ENCODE measurements around the gene DBR1.
"Not testable (repeated sequence)": the region's sequence is repeated elsewhere in the genome, so short reads cannot be mapped to it uniquely, and the experiment has no call there.

Gene DBR1

GRCh38 chr3:138186803-138187295 is 12.1 kb upstream of the DBR1 start:
- no peak for DNase-seq

- no peak for DNase-seq
Observed at GRCh38 chr3:138186221-138186620, 11.5 kb upstream of the DBR1 start.

GRCh38 chr3:138184994-138185393 is 10.3 kb upstream of the DBR1 start:
- DNase-seq: no peak

GRCh38 chr3:138180375-138181029 is 5.8 kb upstream of the DBR1 start:
- peak; percentile 34 for DNase-seq

GRCh38 chr3:138173769-138174420 is 826 bp downstream of the DBR1 start:
- DNase-seq: no peak

- DNase-seq: no peak
Observed at GRCh38 chr3:138172625-138173024, 2.1 kb downstream of the DBR1 start.

- DNase-seq: no peak
Observed at GRCh38 chr3:138165061-138165460, 9.7 kb downstream of the DBR1 start.

- DNase-seq: no peak
Observed at GRCh38 chr3:138157743-138158142, 17.0 kb downstream of the DBR1 start.

- DNase-seq: no peak
Observed at GRCh38 chr3:138154534-138154933, 20.2 kb downstream of the DBR1 start.

GRCh38 chr3:138148503-138148902 is 26.2 kb downstream of the DBR1 start:
- DNase-seq: no peak

- not testable (repeated sequence) for DNase-seq
Observed at GRCh38 chr3:138142181-138142580, 32.5 kb downstream of the DBR1 start.

- DNase-seq: no peak
Observed at GRCh38 chr3:138140940-138141339, 33.8 kb downstream of the DBR1 start.

GRCh38 chr3:138139691-138140090 is 35.0 kb downstream of the DBR1 start:
- no peak for DNase-seq

- no peak for DNase-seq
Observed at GRCh38 chr3:138137861-138138260, 36.9 kb downstream of the DBR1 start.

- DNase-seq: no peak
Observed at GRCh38 chr3:138136201-138136600, 38.5 kb downstream of the DBR1 start.

- no peak for DNase-seq
Observed at GRCh38 chr3:138135833-138136194, 38.9 kb downstream of the DBR1 start.

- DNase-seq: no peak
Observed at GRCh38 chr3:138135146-138135832, 39.4 kb downstream of the DBR1 start.

- DNase-seq: no peak
Observed at GRCh38 chr3:138132239-138132638, 42.5 kb downstream of the DBR1 start, which contains the start of gene A4GNT. TSS of gene A4GNT (minus strand) at chr3:138132390. CDS start at chr3:138131256, 1,134 bp downstream.

GRCh38 chr3:138127636-138128365 is 46.9 kb downstream of the DBR1 start:
- DNase-seq: no peak

GRCh38 chr3:138125548-138126221 is 49.0 kb downstream of the DBR1 start:
- no peak for DNase-seq

GRCh38 chr3:138124706-138125355 is 49.9 kb downstream of the DBR1 start:
- DNase-seq: no peak

- DNase-seq: no peak
Observed at GRCh38 chr3:138124188-138124587, 50.5 kb downstream of the DBR1 start.

All from NCI-H2227 treated with DMSO at 0.1 percent for 48 hours (cell line).